ENCODE data around the gene ZNF674. TPM values are rescaled to one million over a fixed set of nuclear protein-coding genes. Genes with fewer than 3 reads are reported as not detected.
"Not testable (repeated sequence)": the region's sequence is repeated elsewhere in the genome, so short reads cannot be mapped to it uniquely, and the experiment has no call there.

The ZNF674 gene
- polyA plus RNA-seq, 1 donor from 2014 or later = 10.8 TPM

GRCh38 chrX:46531442-46531841 is 13.8 kb downstream of the ZNF674 start:
- H3K9ac ChIP-seq (ENCODE audit: low read length) = no peak overlapping the region
- no peak overlapping the region for H3K4me3 ChIP-seq (ENCODE audit: low read length)
- TF ChIP-seq MXI1 (conservative IDR thresholded peaks at IDR 0.05; ENCODE audit: poor library complexity, severe bottlenecking) (no peak), TAF1 (IDR thresholded peaks at IDR 0.05; ENCODE audit: low read depth) (no peak), EZH2 (IDR thresholded peaks at IDR 0.05; ENCODE audit: borderline replicate concordance, insufficient read depth, low read length, poor library complexity, severe bottlenecking) (no peak), REST (IDR thresholded peaks at IDR 0.05; ENCODE audit: borderline replicate concordance) (no peak), RAD21 (conservative IDR thresholded peaks at IDR 0.05) (no peak)
- TF ChIP-seq, protein P1, sequence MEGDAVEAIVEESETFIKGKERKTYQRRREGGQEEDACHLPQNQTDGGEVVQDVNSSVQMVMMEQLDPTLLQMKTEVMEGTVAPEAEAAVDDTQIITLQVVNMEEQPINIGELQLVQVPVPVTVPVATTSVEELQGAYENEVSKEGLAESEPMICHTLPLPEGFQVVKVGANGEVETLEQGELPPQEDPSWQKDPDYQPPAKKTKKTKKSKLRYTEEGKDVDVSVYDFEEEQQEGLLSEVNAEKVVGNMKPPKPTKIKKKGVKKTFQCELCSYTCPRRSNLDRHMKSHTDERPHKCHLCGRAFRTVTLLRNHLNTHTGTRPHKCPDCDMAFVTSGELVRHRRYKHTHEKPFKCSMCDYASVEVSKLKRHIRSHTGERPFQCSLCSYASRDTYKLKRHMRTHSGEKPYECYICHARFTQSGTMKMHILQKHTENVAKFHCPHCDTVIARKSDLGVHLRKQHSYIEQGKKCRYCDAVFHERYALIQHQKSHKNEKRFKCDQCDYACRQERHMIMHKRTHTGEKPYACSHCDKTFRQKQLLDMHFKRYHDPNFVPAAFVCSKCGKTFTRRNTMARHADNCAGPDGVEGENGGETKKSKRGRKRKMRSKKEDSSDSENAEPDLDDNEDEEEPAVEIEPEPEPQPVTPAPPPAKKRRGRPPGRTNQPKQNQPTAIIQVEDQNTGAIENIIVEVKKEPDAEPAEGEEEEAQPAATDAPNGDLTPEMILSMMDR (IDR thresholded peaks at IDR 0.05; ENCODE audit: poor library complexity, severe bottlenecking) = no peak
- H2AFZ ChIP-seq (ENCODE audit: low read depth, low read length) = no peak overlapping the region
- no peaks in the 10 kb centered on the region for H3K9me2 ChIP-seq (ENCODE audit: insufficient read depth, low read length)
- no peaks in the 10 kb centered on the region for H3K36me3 ChIP-seq (ENCODE audit: insufficient read depth, low read length)
- H3K9me3 ChIP-seq (ENCODE audit: low read length) = no peaks in the 10 kb centered on the region
- no peaks in the 10 kb centered on the region for H3F3A ChIP-seq (ENCODE audit: insufficient read depth, low read length, poor library complexity, severe bottlenecking)
- H3K27me3 ChIP-seq (ENCODE audit: insufficient read depth, low read depth, low read length) = no peaks in the 10 kb centered on the region
- H3K79me2 ChIP-seq (replicated peaks; ENCODE audit: insufficient read depth, low read length) = no peaks in the 10 kb centered on the region
- H4K20me1 ChIP-seq (ENCODE audit: insufficient read depth) = no peaks in the 10 kb centered on the region
- H3K4me2 ChIP-seq (ENCODE audit: low read length) = no peak overlapping the region
- H3K27ac ChIP-seq (ENCODE audit: low read length) = no peak overlapping the region

GRCh38 chrX:46530404-46530908 is 14.8 kb downstream of the ZNF674 start:
- not testable (repeated sequence) for H2AFZ ChIP-seq (ENCODE audit: low read depth, low read length); H3K27me3 ChIP-seq (ENCODE audit: insufficient read depth, low read depth, low read length); H3K9me3 ChIP-seq (ENCODE audit: low read length); H3K4me3 ChIP-seq (ENCODE audit: low read length); H3K4me2 ChIP-seq (ENCODE audit: low read length); H3K79me2 ChIP-seq (replicated peaks; ENCODE audit: insufficient read depth, low read length); H3F3A ChIP-seq (ENCODE audit: insufficient read depth, low read length, poor library complexity, severe bottlenecking); H3K9ac ChIP-seq (ENCODE audit: low read length); H3K27ac ChIP-seq (ENCODE audit: low read length); H4K20me1 ChIP-seq (ENCODE audit: insufficient read depth); H3K36me3 ChIP-seq (ENCODE audit: insufficient read depth, low read length); H3K9me2 ChIP-seq (ENCODE audit: insufficient read depth, low read length)

- H3K4me3 ChIP-seq (ENCODE audit: low read length); H3K4me2 ChIP-seq (ENCODE audit: low read length); H3K36me3 ChIP-seq (ENCODE audit: insufficient read depth, low read length); H3K27me3 ChIP-seq (ENCODE audit: insufficient read depth, low read depth, low read length); H3K79me2 ChIP-seq (replicated peaks; ENCODE audit: insufficient read depth, low read length); H3K9me3 ChIP-seq (ENCODE audit: low read length); H3K27ac ChIP-seq (ENCODE audit: low read length); H3F3A ChIP-seq (ENCODE audit: insufficient read depth, low read length, poor library complexity, severe bottlenecking); H3K9me2 ChIP-seq (ENCODE audit: insufficient read depth, low read length); H3K9ac ChIP-seq (ENCODE audit: low read length); H2AFZ ChIP-seq (ENCODE audit: low read depth, low read length); H4K20me1 ChIP-seq (ENCODE audit: insufficient read depth): not testable (repeated sequence)
These were observed 15.3 kb downstream of the ZNF674 start for GRCh38 chrX:46529740-46530403.

DNA sequence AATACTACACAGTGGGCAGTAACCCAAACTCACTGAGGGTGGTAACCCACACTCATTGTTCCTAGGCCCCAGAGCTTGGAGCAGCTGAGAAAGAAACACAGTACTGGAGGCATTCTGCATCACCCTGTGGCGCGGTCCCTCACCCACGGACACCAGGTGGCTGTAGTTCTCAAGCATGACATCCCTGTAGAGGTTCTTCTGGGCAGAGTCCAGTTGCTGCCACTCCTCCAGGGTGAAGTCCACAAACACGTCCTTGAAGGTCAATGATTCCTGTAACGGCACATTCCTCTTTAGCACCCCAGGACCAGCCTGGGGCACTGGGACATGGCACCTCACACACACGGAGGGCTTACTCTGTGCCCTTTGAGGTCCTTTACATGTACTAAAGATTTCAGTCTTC is 16.6 kb downstream of the ZNF674 start:
- not testable (repeated sequence) for H3K4me3 ChIP-seq (ENCODE audit: low read length); H3K27me3 ChIP-seq (ENCODE audit: insufficient read depth, low read depth, low read length); H3K9ac ChIP-seq (ENCODE audit: low read length); H2AFZ ChIP-seq (ENCODE audit: low read depth, low read length); H3K79me2 ChIP-seq (replicated peaks; ENCODE audit: insufficient read depth, low read length); H3K4me2 ChIP-seq (ENCODE audit: low read length); H3K36me3 ChIP-seq (ENCODE audit: insufficient read depth, low read length); H3K27ac ChIP-seq (ENCODE audit: low read length); H3K9me2 ChIP-seq (ENCODE audit: insufficient read depth, low read length); H3F3A ChIP-seq (ENCODE audit: insufficient read depth, low read length, poor library complexity, severe bottlenecking); H3K9me3 ChIP-seq (ENCODE audit: low read length); H4K20me1 ChIP-seq (ENCODE audit: insufficient read depth)

Measured in neural cell (in vitro differentiated cells).